ENCODE data around the gene SIGLEC7. TPM values are rescaled to one million over a fixed set of nuclear protein-coding genes. Genes with fewer than 3 reads are reported as not detected.

The SIGLEC7 gene
- total and polyA plus RNA-seq, 10 of the 15 experiments (the other 5 are each of a cell fraction or from before 2014, with no cell fraction given), result 0.15 TPM; not detected in 9

GRCh38 chr19:51131780-51132680 lies 10.1 kb upstream of the SIGLEC7 start:
- POLR2A ChIA-PET, result no interaction called here
- no peak for ATAC-seq
- no peaks in the 10 kb centered on the region; the same call in 2 of the 3 replicates for H3K9me3 ChIP-seq (replicated peaks; ENCODE audit: control insufficient read depth, insufficient read depth, low read length)
- BruUV-seq (replicated peaks), result no TSS peak
- H3K4me1 ChIP-seq (ENCODE audit: control insufficient read depth, insufficient read depth, low read length), result 0 out of 2 replicates have a peak, but pooled peaks cover 5% of the 10 kb centered on the region
- intact Hi-C loops (cut with micrococcal nuclease; ENCODE audit: unreplicated experiment), result no loop called here
- no peak overlapping the region for H3K4me2 ChIP-seq (ENCODE audit: control insufficient read depth, insufficient read depth)
- SMC1A ChIA-PET (ENCODE audit: uncharacterized antibody, unreplicated experiment), result no interaction called here
- H3K36me3 ChIP-seq (ENCODE audit: control insufficient read depth in 2 of 2, insufficient read depth in 2 of 2, low read length in 1 of 2), result no peaks in the 10 kb centered on the region
- H3K27me3 ChIP-seq (replicated peaks in 1 of 2; ENCODE audit: control insufficient read depth in 2 of 2, insufficient read depth in 2 of 2, low read length in 1 of 2), result no peaks in the 10 kb centered on the region; a peak in 1 of 4 replicates
- no peak for TF ChIP-seq NBN (IDR thresholded peaks at IDR 0.05)
- H3K79me2 ChIP-seq (ENCODE audit: control insufficient read depth, insufficient read depth, low read length), result no peaks in the 10 kb centered on the region
- no peak overlapping the region for H3K4me3 ChIP-seq
- H2AFZ ChIP-seq (ENCODE audit: control insufficient read depth, low read depth, low read length), result no peak overlapping the region
- CTCF ChIA-PET, result no interaction called here
- 38% methylated on average over 24 of the region's 24 CpGs for WGBS (ENCODE audit: insufficient coverage, insufficient replicate concordance, low lambda C conversion rate, missing lambda C conversion rate)
- in situ Hi-C loops (cut with MboI), result no loop called here
- no peak overlapping the region for H3K27ac ChIP-seq (ENCODE audit: control insufficient read depth, insufficient read depth)
- no peaks in the 10 kb centered on the region for H4K20me1 ChIP-seq (ENCODE audit: control insufficient read depth, insufficient read depth)
- FAIRE-seq, result peak; percentile 13
- RAD21 ChIA-PET (ENCODE audit: unreplicated experiment), result no interaction called here
- DNase-seq (ENCODE audit: low read depth, low spot score), result no peak
- H3K9ac ChIP-seq (ENCODE audit: control insufficient read depth, insufficient read depth, low read length), result no peak overlapping the region

- CTCF ChIA-PET, result interaction anchor here (0.6 to 1.9 kb wide), 5 partner anchors 8 to 125 kb away, joined by 3 to 6 read pairs (median 3); no protein-coding TSS in a partner anchor
- Histone ChIP-seq H3K27ac (ENCODE audit: control insufficient read depth, insufficient read depth) (no peak overlapping the region), H3K79me2 (ENCODE audit: control insufficient read depth, insufficient read depth, low read length) (no peaks in the 10 kb centered on the region), H2AFZ (ENCODE audit: control insufficient read depth, low read depth, low read length) (no peak overlapping the region), H3K36me3 (ENCODE audit: control insufficient read depth in 2 of 2, insufficient read depth in 2 of 2, low read length in 1 of 2) (no peaks in the 10 kb centered on the region), H3K27me3 (replicated peaks in 1 of 2; ENCODE audit: control insufficient read depth in 2 of 2, insufficient read depth in 2 of 2, low read length in 1 of 2) (no peaks in the 10 kb centered on the region; a peak in 1 of 4 replicates), H3K4me1 (ENCODE audit: control insufficient read depth, insufficient read depth, low read length) (no peaks in the 10 kb centered on the region), H3K4me3 (no peak overlapping the region), H3K9ac (ENCODE audit: control insufficient read depth, insufficient read depth, low read length) (no peak overlapping the region), H3K9me3 (replicated peaks; ENCODE audit: control insufficient read depth, insufficient read depth, low read length) (no peaks in the 10 kb centered on the region; the same call in 2 of the 3 replicates), H3K4me2 (ENCODE audit: control insufficient read depth, insufficient read depth) (no peak overlapping the region), H4K20me1 (ENCODE audit: control insufficient read depth, insufficient read depth) (no peaks in the 10 kb centered on the region)
- no peak for DNase-seq (ENCODE audit: low read depth, low spot score)
- in situ Hi-C loops (cut with MboI) (no loop called here), intact Hi-C loops (cut with micrococcal nuclease; ENCODE audit: unreplicated experiment) (no loop called here)
- no peak for ATAC-seq
- WGBS (ENCODE audit: insufficient coverage, insufficient replicate concordance, low lambda C conversion rate, missing lambda C conversion rate), result 46% methylated on average over 5 of the region's 5 CpGs
- BruUV-seq (replicated peaks), result no TSS peak
- SMC1A ChIA-PET (ENCODE audit: uncharacterized antibody, unreplicated experiment), result no interaction called here
- RAD21 ChIA-PET (ENCODE audit: unreplicated experiment), result no interaction called here
- POLR2A ChIA-PET, result no interaction called here
- FAIRE-seq, result no peak
- no peak for TF ChIP-seq CHD4 (IDR thresholded peaks at IDR 0.05)
- no peak for TF ChIP-seq ZBTB11 (CRISPR knock-in tag; IDR thresholded peaks at IDR 0.05)
- no peak for TF ChIP-seq USF1 (IDR thresholded peaks at IDR 0.05; ENCODE audit: borderline replicate concordance, extremely low read length, insufficient read depth, low read depth, low read length)
- no peak for TF ChIP-seq SPI1 (IDR thresholded peaks at IDR 0.05; ENCODE audit: borderline replicate concordance, insufficient read depth, low read depth, low read length)
- TF ChIP-seq POLR2AphosphoS2 (IDR thresholded peaks at IDR 0.05; ENCODE audit: low read depth, low read length), result no peak
- TF ChIP-seq HDAC6 (IDR thresholded peaks at IDR 0.05; ENCODE audit: unreplicated experiment), result no peak
- TF ChIP-seq NFYB (IDR thresholded peaks at IDR 0.05; ENCODE audit: insufficient read depth, low read depth, low read length), result no peak
- no peak for TF ChIP-seq KLF5 (IDR thresholded peaks at IDR 0.05; ENCODE audit: partially characterized antibody)
- TF ChIP-seq HCFC1 (IDR thresholded peaks at IDR 0.05; ENCODE audit: low read length), result no peak
- TF ChIP-seq TCF7 (IDR thresholded peaks at IDR 0.05; ENCODE audit: borderline replicate concordance), result no peak
- no peak for TF ChIP-seq GABPA (IDR thresholded peaks at IDR 0.05; ENCODE audit: low read depth)
- no peak for TF ChIP-seq FOXK2 (IDR thresholded peaks at IDR 0.05)
These were observed 7.1 kb upstream of the SIGLEC7 start for GRCh38 chr19:51135004-51135403.

Data from GM12878 (cell line).